AG04450 (cell line): ENCODE data around the gene RRBP1. TPM values are rescaled to one million over a fixed set of nuclear protein-coding genes. Genes with fewer than 3 reads are reported as not detected.

Experiments
- CTCF ChIA-PET: fragments of 300-600, 350-600 bp; formaldehyde crosslinking; extraction: SDS; loops from one replicate; lab custom pipeline; 2022; ENCODE audit warnings: antibody characterized with exemption, inconsistent platforms; lab: Charles Lee
- POLR2A ChIA-PET: fragments of 350-600 bp; formaldehyde crosslinking; extraction: SDS; loops from one replicate; lab custom pipeline; 2021; ENCODE audit warnings: antibody characterized with exemption, inconsistent platforms; lab: Yijun Ruan, JAX
- DNase-seq: peaks from one replicate; pipeline ENCODE4 v3.0.0-alpha.2; 2011; ENCODE audit warnings: low read depth, low spot score
- H3K27ac ChIP-seq: one replicate; pipeline ENCODE4 v1.5.1; 2012; ENCODE audit warnings: low read depth, low read length, control low read depth
- H3K27me3 ChIP-seq: one replicate; pipeline ENCODE4 v1.6.0; 2012; ENCODE audit warnings: low read length; ENCODE audit not compliant: control insufficient read depth, insufficient read depth
- H3K4me3 ChIP-seq: 2 replicates; pipeline ENCODE4 v1.5.1; 2011; ENCODE audit warnings: mild to moderate bottlenecking, low read depth, low read length, control low read depth
- H3K9me3 ChIP-seq: 2 replicates; pipeline ENCODE4 v1.5.1; 2012; ENCODE audit warnings: low read length; ENCODE audit not compliant: control insufficient read depth, insufficient read depth
- CTCF ChIP-seq: IDR thresholded peaks from 2 replicates; pipeline ENCODE4 v1.5.1; 2011; ENCODE audit warnings: low read depth, low read length, control low read depth, inconsistent platforms
- polyA plus RNA-seq: library from polyadenylated mRNA; depleted of rRNA; stranded (reverse); fragments of >200 nt; gene quantifications from 2 replicates; pipeline ENCODE4 v1.2.3, GENCODE V29; 2011

The RRBP1 gene
- polyA plus RNA-seq, 1 experiment: 153 TPM

GRCh38 chr20:17636523-17637412, 45.3 kb downstream of the RRBP1 start:
- no peaks in the 10 kb centered on the region for H3K27me3 ChIP-seq
- H3K4me3 ChIP-seq: no peak overlapping the region
- H3K9me3 ChIP-seq: no peaks in the 10 kb centered on the region
- POLR2A ChIA-PET: no interaction called here
- peak overlapping the region; percentile 11 for H3K27ac ChIP-seq
- no peak for DNase-seq
- CTCF ChIA-PET: interaction anchor here (0.9 to 1.2 kb wide), 2 partner anchors 133 to 302 kb away, joined by 3 read pairs; no protein-coding TSS in a partner anchor
- TF ChIP-seq CTCF: no peak

GRCh38 chr20:17635332-17636244, 46.5 kb downstream of the RRBP1 start:
- TF ChIP-seq CTCF: no peak
- no peak for DNase-seq
- H3K27ac ChIP-seq: peak overlapping the region; percentile 31
- H3K9me3 ChIP-seq: no peaks in the 10 kb centered on the region
- ChIA-PET CTCF (interaction anchor here (1.2 kb wide), 1 partner anchor 303 kb away, joined by 3 read pairs; no protein-coding TSS in a partner anchor), POLR2A (no interaction called here)
- H3K4me3 ChIP-seq: no peak overlapping the region
- no peaks in the 10 kb centered on the region for H3K27me3 ChIP-seq

DNA sequence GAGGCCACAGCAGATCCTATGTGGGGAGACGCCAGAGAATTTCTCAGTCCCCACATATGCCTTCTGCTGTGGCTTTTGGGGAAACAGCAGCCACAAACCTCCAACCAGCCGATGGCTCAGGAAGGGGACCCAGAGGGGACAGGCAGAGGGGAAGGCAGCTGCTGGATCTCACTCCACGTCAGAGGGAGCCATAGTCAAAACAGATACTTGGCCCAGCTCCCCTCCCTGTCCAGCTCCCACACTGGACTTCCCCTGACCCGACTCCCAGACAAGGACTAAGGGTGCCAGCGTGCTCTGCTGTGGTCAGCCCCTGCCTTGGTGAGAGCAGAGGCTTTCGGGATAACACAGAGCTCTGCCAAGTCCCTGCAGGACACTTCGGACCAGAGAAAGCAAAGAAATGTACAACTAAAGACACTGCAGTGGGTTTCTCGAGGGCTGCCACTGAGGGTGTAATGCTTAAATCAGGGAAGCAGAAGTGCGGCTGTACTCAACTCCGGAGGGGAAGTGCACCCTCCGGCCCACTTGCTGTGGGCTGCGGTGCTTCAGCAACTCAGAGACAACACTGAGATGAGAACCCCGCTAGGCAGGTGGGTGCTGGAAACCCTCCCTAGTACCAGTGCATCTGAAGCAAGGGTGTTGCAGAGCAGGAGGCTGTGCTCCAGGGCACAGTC, 47.2 kb downstream of the RRBP1 start:
- Histone ChIP-seq H3K27ac (peak overlapping the region; percentile 21), H3K9me3 (no peaks in the 10 kb centered on the region), H3K27me3 (no peaks in the 10 kb centered on the region), H3K4me3 (no peak overlapping the region)
- ChIA-PET CTCF (interaction anchor here (1.1 kb wide), 1 partner anchor 130 kb away, joined by 3 read pairs; no protein-coding TSS in a partner anchor), POLR2A (no interaction called here)
- no peak for DNase-seq
- no peak for TF ChIP-seq CTCF

- TF ChIP-seq CTCF: no peak
- no peaks in the 10 kb centered on the region for H3K27me3 ChIP-seq
- CTCF ChIA-PET: interaction anchor here (1.0 to 1.1 kb wide), 2 partner anchors 129 to 264 kb away, joined by 3 read pairs; no protein-coding TSS in a partner anchor
- POLR2A ChIA-PET: interaction anchor here (0.6 to 0.8 kb wide), 2 partner anchors 48 to 323 kb away, joined by 3 to 5 read pairs; partner anchors contain the start of gene RRBP1
- H3K9me3 ChIP-seq: no peaks in the 10 kb centered on the region
- H3K27ac ChIP-seq: peak overlapping the region; percentile 21
- no peak for DNase-seq
- H3K4me3 ChIP-seq: no peak overlapping the region
Observed at GRCh38 chr20:17633850-17634500, 48.1 kb downstream of the RRBP1 start.
